Ovary (tissue), 3 donors: ENCODE measurements around the gene ARSI.

Experiments used
- EP300 ChIP-seq: sonication (generic); formaldehyde crosslinking; IDR thresholded peaks from one replicate; pipeline ENCODE4 v1.6.1; 2017; ENCODE audit warnings: antibody characterized with exemption
- TF ChIP-seq, protein P1 (sequence below), 3 donors: fragments of 450-650 bp in 2 of 3; fragments of 200-600 bp in 1 of 3; IDR thresholded peaks; one replicate each; pipeline versions ENCODE4 v1.5.1 to v1.8.0; 2016 to 2022; ENCODE audit warnings: antibody characterized with exemption in 3 of 3, mild to moderate bottlenecking in 1 of 3
- donor health status: DM: no; HTN: no; CAD: no.

DNA sequence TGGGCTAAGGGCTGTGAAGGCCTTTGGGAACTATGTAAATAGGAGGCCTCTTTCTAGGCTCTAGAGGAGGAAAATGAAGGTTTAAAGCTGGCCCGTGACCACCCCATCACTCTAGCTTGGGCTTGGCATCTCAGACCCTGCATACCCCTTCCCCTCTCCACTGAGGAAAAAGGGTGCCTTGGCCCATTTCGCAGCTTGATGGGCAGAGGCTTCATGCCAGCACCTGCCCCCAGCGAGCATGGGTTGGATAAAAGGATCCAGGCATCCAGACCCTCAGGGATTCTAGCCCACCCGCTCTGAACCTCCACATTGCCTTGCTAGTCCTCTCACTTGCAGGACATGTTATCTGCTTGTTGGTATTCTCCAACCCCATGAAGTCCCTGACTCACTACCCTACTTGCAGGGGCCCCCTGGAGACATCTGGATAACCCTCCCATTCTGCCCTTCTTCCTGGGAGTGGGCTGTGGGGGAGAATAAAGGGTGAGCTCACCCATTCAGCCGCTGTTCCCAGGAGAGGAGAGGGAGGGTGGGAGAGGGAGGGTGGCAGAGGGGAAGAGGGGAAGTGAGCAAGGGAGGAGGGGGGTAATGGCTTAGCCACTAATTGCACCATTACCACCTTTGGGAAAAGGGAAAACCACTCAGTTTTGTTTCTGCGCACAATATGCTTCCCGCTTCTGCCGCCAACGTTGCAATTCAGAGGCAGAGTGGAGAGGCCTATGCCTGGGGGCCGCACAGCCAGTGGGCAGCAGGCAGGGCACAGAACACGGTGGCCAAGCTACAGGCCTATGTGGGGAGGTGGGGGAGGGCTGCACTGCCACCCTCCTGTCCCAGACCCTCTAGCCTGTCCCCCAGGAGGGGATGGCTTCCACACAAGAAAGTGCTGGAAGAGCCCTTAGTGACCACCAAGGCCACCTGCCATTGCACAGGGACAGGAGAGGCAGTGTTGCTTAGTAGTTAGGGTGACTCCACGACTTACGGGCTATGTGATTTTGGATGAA lies 11.0 kb downstream of the ARSI start:
- TF ChIP-seq, protein P1, sequence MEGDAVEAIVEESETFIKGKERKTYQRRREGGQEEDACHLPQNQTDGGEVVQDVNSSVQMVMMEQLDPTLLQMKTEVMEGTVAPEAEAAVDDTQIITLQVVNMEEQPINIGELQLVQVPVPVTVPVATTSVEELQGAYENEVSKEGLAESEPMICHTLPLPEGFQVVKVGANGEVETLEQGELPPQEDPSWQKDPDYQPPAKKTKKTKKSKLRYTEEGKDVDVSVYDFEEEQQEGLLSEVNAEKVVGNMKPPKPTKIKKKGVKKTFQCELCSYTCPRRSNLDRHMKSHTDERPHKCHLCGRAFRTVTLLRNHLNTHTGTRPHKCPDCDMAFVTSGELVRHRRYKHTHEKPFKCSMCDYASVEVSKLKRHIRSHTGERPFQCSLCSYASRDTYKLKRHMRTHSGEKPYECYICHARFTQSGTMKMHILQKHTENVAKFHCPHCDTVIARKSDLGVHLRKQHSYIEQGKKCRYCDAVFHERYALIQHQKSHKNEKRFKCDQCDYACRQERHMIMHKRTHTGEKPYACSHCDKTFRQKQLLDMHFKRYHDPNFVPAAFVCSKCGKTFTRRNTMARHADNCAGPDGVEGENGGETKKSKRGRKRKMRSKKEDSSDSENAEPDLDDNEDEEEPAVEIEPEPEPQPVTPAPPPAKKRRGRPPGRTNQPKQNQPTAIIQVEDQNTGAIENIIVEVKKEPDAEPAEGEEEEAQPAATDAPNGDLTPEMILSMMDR (IDR thresholded peaks at IDR 0.05), result no peak
- no peak for TF ChIP-seq EP300
